CD4-positive, alpha-beta T cell treated with Interleukin-17A for 4 hours (primary cell): ENCODE results near the gene TGM4.
"Not testable (repeated sequence)": the region's sequence is repeated elsewhere in the genome, so short reads cannot be mapped to it uniquely, and the experiment has no call there.

ENCODE experiments used
- DNase-seq: peaks from one replicate; pipeline ENCODE4 v3.0.0-alpha.2; 2020; ENCODE audit warnings: mixed read lengths

TGM4 gene

GRCh38 chr3:44918087-44918486 is 43.7 kb downstream of the TGM4 start:
- DNase-seq, result no peak

GRCh38 chr3:44918581-44918980 is 44.2 kb downstream of the TGM4 start:
- DNase-seq, result no peak

GRCh38 chr3:44920081-44920480 is 45.7 kb downstream of the TGM4 start:
- DNase-seq, result no peak

GRCh38 chr3:44923632-44924456 is 49.4 kb downstream of the TGM4 start:
- DNase-seq, result no peak

- DNase-seq, result no peak
Measured at GRCh38 chr3:44924457-44925084, 50.2 kb downstream of the TGM4 start.

GRCh38 chr3:44926172-44926571 is 51.8 kb downstream of the TGM4 start:
- DNase-seq, result no peak

- no peak for DNase-seq
Measured at GRCh38 chr3:44926921-44927320, 52.5 kb downstream of the TGM4 start.

- DNase-seq, result no peak
Measured at GRCh38 chr3:44927371-44927770, 53.0 kb downstream of the TGM4 start.

- no peak for DNase-seq
Measured at GRCh38 chr3:44929782-44930181, 55.4 kb downstream of the TGM4 start.

GRCh38 chr3:44930911-44931310 is 56.5 kb downstream of the TGM4 start:
- DNase-seq, result no peak

- DNase-seq, result no peak
Measured at GRCh38 chr3:44931791-44932190, 57.4 kb downstream of the TGM4 start.

- DNase-seq, result no peak
Measured at GRCh38 chr3:44932271-44932670, 57.9 kb downstream of the TGM4 start.

GRCh38 chr3:44932986-44933944 is 58.9 kb downstream of the TGM4 start:
- no peak for DNase-seq

GRCh38 chr3:44939581-44940036 is 65.2 kb downstream of the TGM4 start:
- DNase-seq, result no peak

- no peak for DNase-seq
Measured at GRCh38 chr3:44942202-44942921, 68.0 kb downstream of the TGM4 start.

- DNase-seq, result no peak
Measured at GRCh38 chr3:44948239-44948638, 73.8 kb downstream of the TGM4 start.

GRCh38 chr3:44949770-44950169 is 75.4 kb downstream of the TGM4 start:
- not testable (repeated sequence) for DNase-seq

- no peak for DNase-seq
Measured at GRCh38 chr3:44950275-44950734, 75.9 kb downstream of the TGM4 start.

GRCh38 chr3:44952689-44953088 is 78.3 kb downstream of the TGM4 start:
- DNase-seq, result no peak

GRCh38 chr3:44954304-44954703 is 79.9 kb downstream of the TGM4 start:
- no peak for DNase-seq

- DNase-seq, result no peak
Measured at GRCh38 chr3:44954962-44955361, 80.6 kb downstream of the TGM4 start.

GRCh38 chr3:44955917-44956316 is 81.5 kb downstream of the TGM4 start:
- DNase-seq, result no peak
